Activated CD4-positive, alpha-beta T cell treated with anti-CD3 and anti-CD28 coated beads, Interleukin-10, Interleukin-2, amounts not matched to agents 100 ng/mL and 50 ng/mL, durations not matched to agents 16 hours and 8 hours (primary cell): ENCODE data around the gene VEGFB.

ENCODE experiments used
- DNase-seq: peaks from one replicate; pipeline ENCODE4 v3.0.0-alpha.2; 2020

The VEGFB gene

GRCh38 chr11:64284962-64285884 is 50.8 kb downstream of the VEGFB start, which contains the start of gene GPR137:
TSS of gene GPR137 (plus strand) at chr11:64285848. CDS start at chr11:64286525, 677 bp downstream.
- peak; percentile 89 for DNase-seq

DNA sequence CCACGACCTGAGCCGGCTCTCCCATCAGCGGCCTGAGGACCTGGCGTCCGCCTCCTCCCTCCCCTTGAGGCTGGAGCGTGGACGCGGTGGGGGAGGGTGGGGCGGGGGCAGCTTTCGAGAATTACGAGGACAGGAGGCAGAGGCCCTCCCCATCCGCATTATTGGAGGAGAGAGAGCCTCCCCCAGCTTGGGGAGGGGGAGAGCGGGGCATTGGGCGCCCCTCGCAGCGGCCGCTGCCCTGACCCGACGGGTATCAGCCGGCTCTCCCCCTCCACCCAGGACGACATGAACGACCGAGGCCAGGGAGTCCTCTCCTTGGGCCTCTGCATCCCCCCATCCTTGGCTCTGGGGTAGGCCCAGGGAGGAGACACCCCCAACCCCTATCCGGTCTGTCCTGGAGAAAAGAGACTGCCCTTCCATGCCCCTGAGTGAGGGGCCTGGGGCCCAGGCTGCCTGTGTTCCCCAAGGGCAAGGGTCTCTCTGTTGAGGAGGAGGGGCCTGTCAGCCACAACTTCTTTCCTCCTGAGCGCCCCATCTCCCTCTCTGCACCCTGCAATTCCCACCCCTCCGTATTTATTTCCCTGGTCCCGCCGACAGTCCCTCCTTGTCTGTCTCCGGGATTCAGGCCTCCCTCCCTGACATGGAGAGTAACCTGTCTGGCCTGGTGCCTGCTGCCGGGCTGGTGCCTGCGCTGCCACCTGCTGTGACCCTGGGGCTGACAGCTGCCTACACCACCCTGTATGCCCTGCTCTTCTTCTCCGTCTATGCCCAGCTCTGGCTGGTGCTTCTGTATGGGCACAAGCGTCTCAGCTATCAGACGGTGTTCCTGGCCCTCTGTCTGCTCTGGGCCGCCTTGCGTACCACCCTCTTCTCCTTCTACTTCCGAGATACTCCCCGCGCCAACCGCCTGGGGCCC is 51.8 kb downstream of the VEGFB start:
- peak; percentile 55 for DNase-seq

- no peak for DNase-seq
Observed at GRCh38 chr11:64286801-64287159, 52.4 kb downstream of the VEGFB start.

- no peak for DNase-seq
Observed at GRCh38 chr11:64287676-64288352, 53.4 kb downstream of the VEGFB start.

DNA sequence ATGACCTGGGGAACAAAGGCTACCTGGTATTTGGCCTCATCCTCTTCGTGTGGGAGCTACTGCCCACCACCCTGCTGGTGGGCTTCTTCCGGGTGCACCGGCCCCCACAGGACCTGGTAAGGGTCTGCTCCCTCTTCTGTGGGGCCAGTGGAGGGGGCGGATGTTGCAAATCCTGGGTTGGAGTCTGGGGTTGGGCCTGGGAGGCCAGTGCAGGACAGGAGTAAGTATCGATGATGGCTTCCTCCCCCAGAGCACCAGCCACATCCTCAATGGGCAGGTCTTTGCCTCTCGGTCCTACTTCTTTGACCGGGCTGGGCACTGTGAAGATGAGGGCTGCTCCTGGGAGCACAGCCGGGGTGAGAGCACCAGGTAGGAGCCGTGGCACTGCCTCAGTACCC is 54.0 kb downstream of the VEGFB start:
- DNase-seq: no peak
